Heart left ventricle (tissue), 13 donors: Measurements from ENCODE around the gene GPRIN3.

ENCODE experiments used
- POLR2A ChIP-seq, 2 donors: fragments of 450-650 bp; IDR thresholded peaks; one replicate each; pipeline ENCODE4 v1.6.1; 2017; ENCODE audit warnings: antibody characterized with exemption in 2 of 2, mild to moderate bottlenecking in 2 of 2, moderate library complexity in 2 of 2
- TF ChIP-seq, protein P1 (sequence below), 12 donors: fragments of 200-600 bp; sonication (generic) in 4 of 12; IDR thresholded peaks; one replicate each; pipeline versions ENCODE4 v1.5.0 to v1.8.0; 2018 to 2022; ENCODE audit warnings: antibody characterized with exemption in 12 of 12, mild to moderate bottlenecking in 5 of 12
- donor health status: ischemic (EF 13 %, LVEDD 7.1; RV severe dilation, severe dysfunction).
- donor health status: DM: no; HTN: yes; CAD: no.
- donor health status: DM: no; HTN: no; CAD: no.
- donor health status: ischemic (EF 25% LVEDD 6.9; RV normal size, moderate dysfunction).
- donor health status: ischemic (EF 25% LVEDD 5.7; RV mildly dilated, moderate dysfunction).
- donor health status: ischemic (EF 35%, LVEDD 5.7; RV mildly dilated, moderate dysfunction).
- donor health status: nonischemic (EF 11% LVEDD 7.7; RV severe dilation, severe dysfunction).
- donor health status: DM: yes; HTN: yes; CAD: no.
- donor health status: PGD.
- donor health status: ischemic (EF 29% LVEDD 5.4; RV normal size, mild dysfunction).
- donor health status: nonischemic (EF 23%, LVEDD 6.1; RV moderate dilation, normal function).

DNA sequence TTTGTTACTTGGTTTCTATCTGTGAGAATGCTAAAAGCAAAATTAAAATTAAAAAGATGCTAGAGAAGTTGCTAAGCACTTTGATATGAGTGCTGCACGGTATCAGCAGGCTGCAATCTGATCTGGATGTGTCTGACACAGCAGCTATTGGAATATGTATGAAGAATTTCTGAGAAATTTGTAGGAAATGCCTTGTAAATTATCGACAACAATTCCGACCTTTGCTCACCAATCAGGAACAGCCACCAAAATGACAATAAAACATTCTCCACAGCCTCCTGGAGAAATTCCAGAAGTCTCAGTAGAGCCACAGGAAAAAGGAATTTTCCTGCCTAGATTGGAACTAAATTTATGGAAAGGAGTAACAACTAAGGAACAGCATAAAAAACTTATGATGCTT, 113.8 kb downstream of the GPRIN3 start:
- TF ChIP-seq, protein P1, sequence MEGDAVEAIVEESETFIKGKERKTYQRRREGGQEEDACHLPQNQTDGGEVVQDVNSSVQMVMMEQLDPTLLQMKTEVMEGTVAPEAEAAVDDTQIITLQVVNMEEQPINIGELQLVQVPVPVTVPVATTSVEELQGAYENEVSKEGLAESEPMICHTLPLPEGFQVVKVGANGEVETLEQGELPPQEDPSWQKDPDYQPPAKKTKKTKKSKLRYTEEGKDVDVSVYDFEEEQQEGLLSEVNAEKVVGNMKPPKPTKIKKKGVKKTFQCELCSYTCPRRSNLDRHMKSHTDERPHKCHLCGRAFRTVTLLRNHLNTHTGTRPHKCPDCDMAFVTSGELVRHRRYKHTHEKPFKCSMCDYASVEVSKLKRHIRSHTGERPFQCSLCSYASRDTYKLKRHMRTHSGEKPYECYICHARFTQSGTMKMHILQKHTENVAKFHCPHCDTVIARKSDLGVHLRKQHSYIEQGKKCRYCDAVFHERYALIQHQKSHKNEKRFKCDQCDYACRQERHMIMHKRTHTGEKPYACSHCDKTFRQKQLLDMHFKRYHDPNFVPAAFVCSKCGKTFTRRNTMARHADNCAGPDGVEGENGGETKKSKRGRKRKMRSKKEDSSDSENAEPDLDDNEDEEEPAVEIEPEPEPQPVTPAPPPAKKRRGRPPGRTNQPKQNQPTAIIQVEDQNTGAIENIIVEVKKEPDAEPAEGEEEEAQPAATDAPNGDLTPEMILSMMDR (IDR thresholded peaks at IDR 0.05), result no peak
- TF ChIP-seq POLR2A (IDR thresholded peaks at IDR 0.05), result no peak
